GM21390 (cell line): ENCODE results near the gene FAM3D.

Source experiments
- ATAC-seq: cut with Tn5 transposase; IDR thresholded peaks from one replicate; pipeline ENCODE4 v1.9.1; 2021; ENCODE audit not compliant: unreplicated experiment

FAM3D gene

GRCh38 chr3:58628823-58629562 is 37.6 kb downstream of the FAM3D start:
- no peak for ATAC-seq

GRCh38 chr3:58627941-58628340 is 38.6 kb downstream of the FAM3D start:
- no peak for ATAC-seq

- ATAC-seq: no peak
These were observed 39.0 kb downstream of the FAM3D start for GRCh38 chr3:58627570-58627885.

GRCh38 chr3:58626841-58627569 is 39.6 kb downstream of the FAM3D start:
- no peak for ATAC-seq

GRCh38 chr3:58625196-58625824 is 41.3 kb downstream of the FAM3D start:
- no peak for ATAC-seq

- ATAC-seq: no peak
These were observed 42.0 kb downstream of the FAM3D start for GRCh38 chr3:58624550-58624949.

- ATAC-seq: no peak
These were observed 42.6 kb downstream of the FAM3D start for GRCh38 chr3:58623961-58624360.

GRCh38 chr3:58623478-58623877 is 43.1 kb downstream of the FAM3D start:
- no peak for ATAC-seq

- no peak for ATAC-seq
These were observed 43.7 kb downstream of the FAM3D start for GRCh38 chr3:58622892-58623291.

- ATAC-seq: no peak
These were observed 44.1 kb downstream of the FAM3D start for GRCh38 chr3:58622436-58622835.

- ATAC-seq: no peak
These were observed 45.3 kb downstream of the FAM3D start for GRCh38 chr3:58621086-58621830.

GRCh38 chr3:58620421-58620820 is 46.2 kb downstream of the FAM3D start:
- no peak for ATAC-seq

- ATAC-seq: no peak
These were observed 49.2 kb downstream of the FAM3D start for GRCh38 chr3:58617338-58617761.

GRCh38 chr3:58613236-58614132 is 53.1 kb downstream of the FAM3D start:
- no peak for ATAC-seq

- no peak for ATAC-seq
These were observed 53.7 kb downstream of the FAM3D start for GRCh38 chr3:58612830-58613229.

- no peak for ATAC-seq
These were observed 56.6 kb downstream of the FAM3D start for GRCh38 chr3:58609990-58610389.

GRCh38 chr3:58608648-58609047 is 57.9 kb downstream of the FAM3D start:
- no peak for ATAC-seq

- peak; percentile 50 for ATAC-seq
These were observed 58.8 kb downstream of the FAM3D start for GRCh38 chr3:58607816-58608215.

- no peak for ATAC-seq
These were observed 59.9 kb downstream of the FAM3D start for GRCh38 chr3:58606693-58607092.

GRCh38 chr3:58604031-58604430 is 62.5 kb downstream of the FAM3D start:
- ATAC-seq: no peak
